GM12864 (cell line): Measurements from ENCODE around the gene SBK3.
A peak's percentile ranks its signal among the peaks of the same experiment; 100 is the strongest.

Source experiments
- DNase-seq: peaks from one replicate; pipeline ENCODE4 v3.0.0-alpha.2; 2011; ENCODE audit warnings: low read depth
- H3K4me3 ChIP-seq: 2 replicates; pipeline ENCODE4 v1.5.1; 2011; ENCODE audit warnings: mild to moderate bottlenecking, low read depth, low read length, control low read depth
- CTCF ChIP-seq: IDR thresholded peaks from 2 replicates; pipeline ENCODE4 v1.5.1; 2011; ENCODE audit warnings: low read depth, mild to moderate bottlenecking, moderate library complexity, low read length, control low read depth, inconsistent platforms; ENCODE audit errors: missing control alignments

Gene SBK3

GRCh38 chr19:55508120-55508519 lies 37.2 kb downstream of the SBK3 start:
- TF ChIP-seq CTCF = no peak
- DNase-seq = no peak
- H3K4me3 ChIP-seq = no peak overlapping the region

- no peak overlapping the region for H3K4me3 ChIP-seq
- no peak for TF ChIP-seq CTCF
These were observed 40.4 kb downstream of the SBK3 start for GRCh38 chr19:55504981-55505380.

GRCh38 chr19:55504252-55504603 lies 41.1 kb downstream of the SBK3 start:
- no peak overlapping the region for H3K4me3 ChIP-seq
- no peak for TF ChIP-seq CTCF
- DNase-seq = no peak

More at GRCh38 chr19:55504981-55505380, 40.4 kb downstream of the SBK3 start:
- DNase-seq = no peak

GRCh38 chr19:55503502-55504251 lies 41.7 kb downstream of the SBK3 start:
- peak overlapping the region; percentile 21 for H3K4me3 ChIP-seq
- TF ChIP-seq CTCF = peak; percentile 96
- peak; percentile 68 for DNase-seq

- DNase-seq = no peak
- peak overlapping the region; percentile 15; the same call in 1 of the 2 replicates for H3K4me3 ChIP-seq
- TF ChIP-seq CTCF = no peak
These were observed 42.2 kb downstream of the SBK3 start for GRCh38 chr19:55503157-55503501.

- TF ChIP-seq CTCF = no peak
- H3K4me3 ChIP-seq = no peak overlapping the region
These were observed 43.0 kb downstream of the SBK3 start for GRCh38 chr19:55502197-55502952.

GRCh38 chr19:55500368-55500952 lies 44.9 kb downstream of the SBK3 start:
- no peak for TF ChIP-seq CTCF
- no peak for DNase-seq
- no peak overlapping the region for H3K4me3 ChIP-seq

More at GRCh38 chr19:55502197-55502952, 43.0 kb downstream of the SBK3 start:
- DNase-seq = no peak
